OCI-LY7 (cell line): ENCODE data around the gene DPF3. TPM values are rescaled to one million over a fixed set of nuclear protein-coding genes. Genes with fewer than 3 reads are reported as not detected.

ENCODE experiments used
- BruUV-seq: library from RNA; stranded (reverse); fragments of 400-500 nt; replicated peaks from 2 replicates; lab custom pipeline; 2021; lab: Mats Ljungman, UMichigan
- CTCF ChIA-PET: fragments of 300-600 bp; sonication (Branson Sonifier 250); formaldehyde crosslinking; loops from one replicate; lab custom pipeline; 2022; ENCODE audit warnings: antibody characterized with exemption; ENCODE audit not compliant: unreplicated experiment; lab: Charles Lee
- POLR2A ChIA-PET: fragments of 300-600 bp; sonication (Branson Sonifier 250); formaldehyde crosslinking; loops from one replicate; lab custom pipeline; 2022; ENCODE audit warnings: antibody characterized with exemption; lab: Charles Lee
- DNase-seq: peaks from one replicate; pipeline ENCODE4 v3.0.0-alpha.2; 2015; ENCODE audit warnings: low spot score
- H2AFZ ChIP-seq: fragments of 200-600 bp; sonication (generic), shearing (Covaris generic); 2 replicates; pipeline ENCODE4 v1.6.1; 2014; ENCODE audit warnings: mild to moderate bottlenecking, antibody characterized with exemption, low read length, moderate library complexity
- H3K27ac ChIP-seq: fragments of 200-600 bp; sonication (generic); 2 replicates; pipeline ENCODE4 v1.5.1; 2014; ENCODE audit warnings: mixed run types, low read depth, mild to moderate bottlenecking, moderate library complexity, low read length, inconsistent platforms; ENCODE audit not compliant: poor library complexity, severe bottlenecking
- H3K36me3 ChIP-seq: fragments of 200-600 bp; sonication (generic); 2 replicates; pipeline ENCODE4 v1.6.1; 2014; ENCODE audit warnings: mild to moderate bottlenecking, antibody characterized with exemption, low read length, moderate library complexity, mixed read lengths; ENCODE audit not compliant: insufficient read depth
- H3K4me1 ChIP-seq: fragments of 200-600 bp; sonication (generic); 2 replicates; pipeline ENCODE4 v1.5.1; 2014; ENCODE audit warnings: mild to moderate bottlenecking, low read length; ENCODE audit not compliant: insufficient read depth, poor library complexity, severe bottlenecking
- H3K4me2 ChIP-seq: fragments of 200-600 bp; sonication (generic); 2 replicates; pipeline ENCODE4 v1.6.1; 2014; ENCODE audit warnings: mild to moderate bottlenecking, low read length
- H3K4me3 ChIP-seq: fragments of 200-600 bp; sonication (generic); 2 replicates; pipeline ENCODE4 v1.5.1; 2014; ENCODE audit warnings: mild to moderate bottlenecking, low read depth, low read length; ENCODE audit not compliant: poor library complexity, severe bottlenecking
- H3K79me2 ChIP-seq: fragments of 200-600 bp; sonication (generic); 2 replicates; pipeline ENCODE4 v1.6.1; 2016; ENCODE audit warnings: low read depth, mild to moderate bottlenecking, low read length, moderate library complexity, mixed read lengths; ENCODE audit not compliant: insufficient read depth
- H3K9me2 ChIP-seq: fragments of 200-600 bp; sonication (generic); 2 replicates; pipeline ENCODE4 v1.6.1; 2016; ENCODE audit warnings: mild to moderate bottlenecking, low read length, mixed read lengths; ENCODE audit not compliant: insufficient read depth
- H3K9me3 ChIP-seq: fragments of 200-600 bp; sonication (generic); 2 replicates; pipeline ENCODE4 v1.6.1; 2014; ENCODE audit warnings: mild to moderate bottlenecking, mixed run types, low read length, mixed read lengths
- H4K20me1 ChIP-seq: fragments of 200-600 bp; sonication (generic); 2 replicates; pipeline ENCODE4 v1.6.1; 2014; ENCODE audit warnings: mild to moderate bottlenecking, antibody characterized with exemption, low read length, moderate library complexity, mixed read lengths; ENCODE audit not compliant: insufficient read depth
- EZH2phosphoT487 ChIP-seq: fragments of 200-600 bp; sonication (generic); IDR thresholded peaks from 2 replicates; pipeline ENCODE4 v1.6.1; 2018; ENCODE audit warnings: low read depth, borderline replicate concordance, mild to moderate bottlenecking, mixed run types, antibody characterized with exemption, low read length, moderate library complexity, mixed read lengths
- intact Hi-C: fragments of 100-400 bp; cut with micrococcal nuclease; formaldehyde crosslinking; loops from one replicate; pipeline ENCODE4 v1.10.0; 2022; ENCODE audit not compliant: unreplicated experiment
- total RNA-seq, 2 experiments: library from RNA; depleted of rRNA in 1 of 2; stranded (reverse); fragments of >200 nt in 1 of 2; shearing (Covaris generic) in 1 of 2; gene quantifications; 2 replicates each; pipeline ENCODE4 v1.2.3, GENCODE V29; 2014 to 2022
- TF ChIP-seq, protein P1 (sequence below): fragments of 200-600 bp; sonication (generic); conservative IDR thresholded peaks from 2 replicates; pipeline ENCODE4 v1.5.1; 2014; ENCODE audit warnings: mild to moderate bottlenecking, antibody characterized with exemption, low read length, moderate library complexity, mixed read lengths

DPF3 gene
- total RNA-seq, 2 experiments from 2014 or later: 0.42 TPM; not detected in 1

GRCh38 chr14:72906879-72907278, 13.0 kb upstream of the DPF3 start:
- no peaks in the 10 kb centered on the region for H3K4me1 ChIP-seq
- H3K79me2 ChIP-seq: no peaks in the 10 kb centered on the region
- H3K4me2 ChIP-seq: no peak overlapping the region
- no peaks in the 10 kb centered on the region for H3K9me3 ChIP-seq
- H3K4me3 ChIP-seq: no peak overlapping the region
- no peaks in the 10 kb centered on the region for H3K36me3 ChIP-seq
- H3K9me2 ChIP-seq: no peaks in the 10 kb centered on the region
- TF ChIP-seq EZH2phosphoT487: no peak
- TF ChIP-seq, protein P1, sequence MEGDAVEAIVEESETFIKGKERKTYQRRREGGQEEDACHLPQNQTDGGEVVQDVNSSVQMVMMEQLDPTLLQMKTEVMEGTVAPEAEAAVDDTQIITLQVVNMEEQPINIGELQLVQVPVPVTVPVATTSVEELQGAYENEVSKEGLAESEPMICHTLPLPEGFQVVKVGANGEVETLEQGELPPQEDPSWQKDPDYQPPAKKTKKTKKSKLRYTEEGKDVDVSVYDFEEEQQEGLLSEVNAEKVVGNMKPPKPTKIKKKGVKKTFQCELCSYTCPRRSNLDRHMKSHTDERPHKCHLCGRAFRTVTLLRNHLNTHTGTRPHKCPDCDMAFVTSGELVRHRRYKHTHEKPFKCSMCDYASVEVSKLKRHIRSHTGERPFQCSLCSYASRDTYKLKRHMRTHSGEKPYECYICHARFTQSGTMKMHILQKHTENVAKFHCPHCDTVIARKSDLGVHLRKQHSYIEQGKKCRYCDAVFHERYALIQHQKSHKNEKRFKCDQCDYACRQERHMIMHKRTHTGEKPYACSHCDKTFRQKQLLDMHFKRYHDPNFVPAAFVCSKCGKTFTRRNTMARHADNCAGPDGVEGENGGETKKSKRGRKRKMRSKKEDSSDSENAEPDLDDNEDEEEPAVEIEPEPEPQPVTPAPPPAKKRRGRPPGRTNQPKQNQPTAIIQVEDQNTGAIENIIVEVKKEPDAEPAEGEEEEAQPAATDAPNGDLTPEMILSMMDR: no peak
- no peak overlapping the region for H3K27ac ChIP-seq
- intact Hi-C loops: no loop called here
- CTCF ChIA-PET: no interaction called here
- no peaks in the 10 kb centered on the region for H4K20me1 ChIP-seq
- DNase-seq: no peak
- POLR2A ChIA-PET: no interaction called here
- BruUV-seq: no TSS peak
- no peak overlapping the region for H2AFZ ChIP-seq

- POLR2A ChIA-PET: no interaction called here
- intact Hi-C loops: no loop called here
These were observed 12.4 kb upstream of the DPF3 start for GRCh38 chr14:72906316-72906715.

More at GRCh38 chr14:72906316-72906715, 12.4 kb upstream of the DPF3 start:
- no TSS peak for BruUV-seq
- Histone ChIP-seq H4K20me1 (no peaks in the 10 kb centered on the region), H3K9me2 (no peaks in the 10 kb centered on the region), H2AFZ (no peak overlapping the region), H3K9me3 (no peaks in the 10 kb centered on the region), H3K4me2 (no peak overlapping the region), H3K79me2 (no peaks in the 10 kb centered on the region), H3K36me3 (no peaks in the 10 kb centered on the region), H3K27ac (no peak overlapping the region), H3K4me3 (no peak overlapping the region), H3K4me1 (no peaks in the 10 kb centered on the region)
- no peak for DNase-seq
- no peak for TF ChIP-seq EZH2phosphoT487
- TF ChIP-seq, protein P1: no peak
- CTCF ChIA-PET: no interaction called here
